Suprapubic skin (tissue), 4 donors: Measurements from ENCODE around the gene ARSB.

Experiments
- EP300 ChIP-seq: sonication (generic); formaldehyde crosslinking; IDR thresholded peaks from one replicate; pipeline ENCODE4 v1.6.1; 2017; ENCODE audit warnings: antibody characterized with exemption
- POLR2AphosphoS5 ChIP-seq, 3 donors: sonication (generic); formaldehyde crosslinking; IDR thresholded peaks; one replicate each; pipeline ENCODE4 v1.6.1; 2017; ENCODE audit warnings: antibody characterized with exemption in 3 of 3
- TF ChIP-seq, protein P1 (sequence below), 2 donors: fragments of 200-600 bp in 1 of 2; fragments of 450-650 bp in 1 of 2; sonication (generic) in 1 of 2; IDR thresholded peaks; one replicate each; pipeline ENCODE4 v1.5.1; 2016 to 2019; ENCODE audit warnings: antibody characterized with exemption in 2 of 2, mild to moderate bottlenecking in 1 of 2, moderate library complexity in 1 of 2

DNA sequence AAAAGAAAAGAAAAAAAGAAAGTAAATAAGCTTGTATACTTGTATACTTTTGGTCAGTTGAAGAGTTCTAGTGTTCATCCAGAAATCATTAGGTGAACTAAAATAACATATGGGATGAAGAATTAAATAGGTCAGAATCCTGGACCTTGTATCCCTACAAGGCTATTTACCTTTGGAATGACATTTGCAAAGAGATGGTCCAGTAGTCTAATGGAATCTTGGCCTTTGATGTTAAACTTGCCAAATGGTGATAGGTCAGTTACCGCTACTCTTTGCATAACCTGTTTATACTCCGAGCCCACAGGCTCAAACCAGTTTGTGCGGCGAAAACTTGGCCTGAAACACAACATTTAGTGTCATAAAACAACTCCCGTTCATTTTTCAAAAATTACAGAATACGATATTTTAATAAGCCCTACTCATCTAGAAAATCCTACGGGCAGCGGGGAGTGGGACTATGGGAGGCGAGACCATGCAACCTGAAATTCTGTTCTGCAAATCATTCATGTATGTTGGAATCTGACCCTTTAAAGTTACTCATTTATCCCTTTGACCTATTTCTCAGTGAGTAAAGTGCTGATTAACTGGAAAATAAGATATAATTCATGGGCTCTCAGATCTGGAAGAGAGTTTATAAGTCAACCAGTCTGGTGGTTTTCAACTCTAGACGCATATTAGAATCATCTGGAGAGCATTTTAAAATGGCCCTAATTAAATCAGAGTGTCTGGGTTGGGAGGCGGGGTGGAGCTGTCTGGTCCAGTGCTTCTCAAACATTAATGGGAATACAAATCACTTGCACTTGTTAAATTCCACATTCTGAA, 45.8 kb upstream of the ARSB start:
- TF ChIP-seq EP300 = no peak
- TF ChIP-seq POLR2AphosphoS5 (IDR thresholded peaks at IDR 0.05) = no peak
- TF ChIP-seq, protein P1, sequence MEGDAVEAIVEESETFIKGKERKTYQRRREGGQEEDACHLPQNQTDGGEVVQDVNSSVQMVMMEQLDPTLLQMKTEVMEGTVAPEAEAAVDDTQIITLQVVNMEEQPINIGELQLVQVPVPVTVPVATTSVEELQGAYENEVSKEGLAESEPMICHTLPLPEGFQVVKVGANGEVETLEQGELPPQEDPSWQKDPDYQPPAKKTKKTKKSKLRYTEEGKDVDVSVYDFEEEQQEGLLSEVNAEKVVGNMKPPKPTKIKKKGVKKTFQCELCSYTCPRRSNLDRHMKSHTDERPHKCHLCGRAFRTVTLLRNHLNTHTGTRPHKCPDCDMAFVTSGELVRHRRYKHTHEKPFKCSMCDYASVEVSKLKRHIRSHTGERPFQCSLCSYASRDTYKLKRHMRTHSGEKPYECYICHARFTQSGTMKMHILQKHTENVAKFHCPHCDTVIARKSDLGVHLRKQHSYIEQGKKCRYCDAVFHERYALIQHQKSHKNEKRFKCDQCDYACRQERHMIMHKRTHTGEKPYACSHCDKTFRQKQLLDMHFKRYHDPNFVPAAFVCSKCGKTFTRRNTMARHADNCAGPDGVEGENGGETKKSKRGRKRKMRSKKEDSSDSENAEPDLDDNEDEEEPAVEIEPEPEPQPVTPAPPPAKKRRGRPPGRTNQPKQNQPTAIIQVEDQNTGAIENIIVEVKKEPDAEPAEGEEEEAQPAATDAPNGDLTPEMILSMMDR (IDR thresholded peaks at IDR 0.05) = no peak
